Upper lobe of right lung (tissue), 1 donor: ENCODE data around the gene DNAH3. TPM values are rescaled to one million over a fixed set of nuclear protein-coding genes. Genes with fewer than 3 reads are reported as not detected.

Experiments used
- ATAC-seq: fragments of 200-7000 bp; cut with Tn5 transposase; one replicate; pipeline ENCODE4 v1.9.1; 2020; ENCODE audit warnings: mild to moderate bottlenecking, moderate library complexity
- DNase-seq: peaks from one replicate; pipeline ENCODE4 v3.0.0-alpha.2; 2020
- H3K27ac ChIP-seq: fragments of 200-600 bp; one replicate; pipeline ENCODE4 v1.8.0; 2022
- H3K27me3 ChIP-seq: fragments of 200-600 bp; one replicate; pipeline ENCODE4 v1.8.0; 2022; ENCODE audit warnings: mild to moderate bottlenecking
- H3K36me3 ChIP-seq: fragments of 200-600 bp; one replicate; pipeline ENCODE4 v1.8.0; 2022
- H3K4me1 ChIP-seq: fragments of 200-600 bp; one replicate; pipeline ENCODE4 v1.8.0; 2022
- H3K4me3 ChIP-seq: fragments of 200-600 bp; one replicate; pipeline ENCODE4 v1.8.0; 2022; ENCODE audit warnings: mild to moderate bottlenecking
- H3K9me3 ChIP-seq: fragments of 200-600 bp; one replicate; pipeline ENCODE4 v1.8.0; 2022
- CTCF ChIP-seq: fragments of 200-600 bp; IDR thresholded peaks from one replicate; pipeline ENCODE4 v1.8.0; 2022; ENCODE audit warnings: antibody characterized with exemption
- intact Hi-C: fragments of 100-400 bp; cut with DNase I; formaldehyde crosslinking; loops from one replicate; pipeline ENCODE4 v1.11.0; 2022
- total RNA-seq: library from RNA; stranded (reverse); fragmentation: NEBNext Ultra II Directional; extraction: Animal tissue kit (Norgen Biotek cat#: 25700); gene quantifications from one replicate; pipeline ENCODE4 v1.2.1, GENCODE V29; 2021
- donor health status: DM: no; HTN: yes; CAD: no; lungs with severe emphysema.

DNAH3 gene
- total RNA-seq, 1 donor from 2014 or later, result 0.06 TPM

GRCh38 chr16:20918486-20919239 is 232.0 kb downstream of the DNAH3 start:
- Histone ChIP-seq H3K27me3 (no peaks in the 10 kb centered on the region), H3K4me3 (no peak overlapping the region), H3K9me3 (no peaks in the 10 kb centered on the region), H3K36me3 (no peaks in the 10 kb centered on the region), H3K4me1 (peaks cover 16% of the 10 kb centered on the region), H3K27ac (no peak overlapping the region)
- TF ChIP-seq CTCF, result no peak
- intact Hi-C loops, result no loop called here
- ATAC-seq (peak; percentile 89), DNase-seq (peak; percentile 69)

GRCh38 chr16:20916942-20917341 is 233.7 kb downstream of the DNAH3 start:
- Histone ChIP-seq H3K9me3 (no peaks in the 10 kb centered on the region), H3K27me3 (no peaks in the 10 kb centered on the region), H3K27ac (no peak overlapping the region), H3K4me3 (no peak overlapping the region), H3K36me3 (no peaks in the 10 kb centered on the region), H3K4me1 (peaks cover 27% of the 10 kb centered on the region)
- DNase-seq, result no peak
- intact Hi-C loops, result no loop called here
- peak; percentile 40 for ATAC-seq
- TF ChIP-seq CTCF, result no peak

GRCh38 chr16:20916289-20916688 is 234.4 kb downstream of the DNAH3 start:
- no peak for TF ChIP-seq CTCF
- ATAC-seq (no peak), DNase-seq (no peak)
- Histone ChIP-seq H3K9me3 (no peaks in the 10 kb centered on the region), H3K27ac (no peak overlapping the region), H3K36me3 (no peaks in the 10 kb centered on the region), H3K27me3 (no peaks in the 10 kb centered on the region), H3K4me1 (peaks cover 34% of the 10 kb centered on the region), H3K4me3 (no peak overlapping the region)
- intact Hi-C loops, result no loop called here

GRCh38 chr16:20911361-20911760 is 239.3 kb downstream of the DNAH3 start:
- H3K9me3 ChIP-seq, result no peaks in the 10 kb centered on the region
- intact Hi-C loops, result no loop called here
- H3K27ac ChIP-seq, result peak overlapping the region; percentile 74
- no peaks in the 10 kb centered on the region for H3K36me3 ChIP-seq
- no peak overlapping the region for H3K4me3 ChIP-seq
- no peak for DNase-seq
- TF ChIP-seq CTCF, result no peak
- peaks cover 48% of the 10 kb centered on the region for H3K4me1 ChIP-seq
- H3K27me3 ChIP-seq, result no peaks in the 10 kb centered on the region
- no peak for ATAC-seq

GRCh38 chr16:20910781-20911321 is 239.8 kb downstream of the DNAH3 start:
- no peak for TF ChIP-seq CTCF
- intact Hi-C loops, result no loop called here
- H3K27ac ChIP-seq, result peak overlapping the region; percentile 74
- ATAC-seq (peak; percentile 88), DNase-seq (no peak)
- H3K27me3 ChIP-seq, result no peaks in the 10 kb centered on the region
- no peak overlapping the region for H3K4me3 ChIP-seq
- H3K9me3 ChIP-seq, result no peaks in the 10 kb centered on the region
- H3K4me1 ChIP-seq, result peaks cover 53% of the 10 kb centered on the region
- H3K36me3 ChIP-seq, result no peaks in the 10 kb centered on the region
